Smooth muscle cell (in vitro differentiated cells): ENCODE results near the gene NUTF2. TPM values are rescaled to one million over a fixed set of nuclear protein-coding genes. Genes with fewer than 3 reads are reported as not detected.
A peak's percentile ranks its signal among the peaks of the same experiment; 100 is the strongest.

ENCODE experiments used
- DNase-seq: peaks from one replicate; lab custom pipeline; 2025; ENCODE audit not compliant: unreplicated experiment; lab: John Stamatoyannopoulos, UW
- H2AFZ ChIP-seq: fragments of 200-600 bp; sonication (generic); 2 replicates; pipeline ENCODE4 v1.6.0; 2016; ENCODE audit warnings: antibody characterized with exemption, low read depth, mild to moderate bottlenecking
- H3F3A ChIP-seq: fragments of 200-600 bp; sonication (generic); 2 replicates; pipeline ENCODE4 v1.6.0; 2017; ENCODE audit warnings: antibody characterized with exemption, low read depth
- H3K27ac ChIP-seq: fragments of 200-600 bp; sonication (generic); 2 replicates; pipeline ENCODE4 v1.5.1; 2016; ENCODE audit warnings: low read depth, mild to moderate bottlenecking
- H3K27me3 ChIP-seq: fragments of 200-600 bp; sonication (generic); 2 replicates; pipeline ENCODE4 v1.6.1; 2016; ENCODE audit warnings: low read depth, mild to moderate bottlenecking
- H3K36me3 ChIP-seq: fragments of 200-600 bp; sonication (generic); 2 replicates; pipeline ENCODE4 v1.5.1; 2016; ENCODE audit warnings: low read depth
- H3K4me1 ChIP-seq: fragments of 200-600 bp; sonication (generic); 2 replicates; pipeline ENCODE4 v1.5.1; 2016; ENCODE audit warnings: low read depth
- H3K4me2 ChIP-seq: fragments of 200-600 bp; sonication (generic); 2 replicates; pipeline ENCODE4 v1.6.0; 2016; ENCODE audit warnings: mild to moderate bottlenecking
- H3K4me3 ChIP-seq: fragments of 200-600 bp; sonication (generic); 2 replicates; pipeline ENCODE4 v1.5.1; 2016; ENCODE audit warnings: mild to moderate bottlenecking
- H3K79me2 ChIP-seq: fragments of 200-600 bp; sonication (generic); 2 replicates; pipeline ENCODE4 v1.6.0; 2016; ENCODE audit warnings: low read depth, mild to moderate bottlenecking
- H3K9ac ChIP-seq: fragments of 200-600 bp; sonication (generic); 2 replicates; pipeline ENCODE4 v1.6.0; 2016; ENCODE audit warnings: low read depth
- H3K9me3 ChIP-seq: fragments of 200-600 bp; sonication (generic); replicated peaks from 2 replicates; pipeline ENCODE4 v1.5.1; 2016; ENCODE audit warnings: low read depth
- H4K20me1 ChIP-seq: fragments of 200-600 bp; sonication (generic); 2 replicates; pipeline ENCODE4 v1.6.0; 2016; ENCODE audit warnings: low read depth
- CTCF ChIP-seq: fragments of 200-600 bp; sonication (generic); IDR thresholded peaks from 2 replicates; pipeline ENCODE4 v1.5.1; 2017; ENCODE audit warnings: borderline replicate concordance, mild to moderate bottlenecking, antibody characterized with exemption; ENCODE audit not compliant: insufficient read depth, poor library complexity, severe bottlenecking
- WGBS: methylation state at CpG from one replicate; pipeline ENCODE4 v1.1.7; 2016; ENCODE audit warnings: low lambda C conversion rate; 5-methylcytosine and 5-hydroxymethylcytosine counted together
- polyA plus RNA-seq: library from polyadenylated mRNA; unstranded; fragments of >200 nt; fragmentation: Nextera tagmentation; extraction: Ambion mirVana; gene quantifications from 2 replicates; pipeline ENCODE4 v1.2.1, GENCODE V29; 2016
- total RNA-seq: library from RNA; depleted of rRNA; stranded (reverse); fragments of >200 nt; gene quantifications from 2 replicates; pipeline ENCODE4 v1.2.3, GENCODE V29; 2014

The NUTF2 gene
- 112 and 115 TPM in 2 replicates for total RNA-seq
- polyA plus RNA-seq, result 202 and 208 TPM in 2 replicates

- Histone ChIP-seq H3K4me1 (peaks cover 41% of the 10 kb centered on the region), H3K4me2 (peak within 1 kb of the TSS; percentile 94), H3K27me3 (no peaks in the 10 kb centered on the region), H3K27ac (peak within 1 kb of the TSS; percentile 98), H3K36me3 (no peaks in the 10 kb centered on the region), H3K79me2 (peaks cover 74% of the 10 kb centered on the region), H3K9ac (peak within 1 kb of the TSS; percentile 99), H3K9me3 (no peaks in the 10 kb centered on the region), H4K20me1 (peaks cover 53% of the 10 kb centered on the region), H3F3A (peaks cover 28% of the 10 kb centered on the region), H3K4me3 (peak within 1 kb of the TSS; percentile 98), H2AFZ (peak within 1 kb of the TSS; percentile 64)
- no peak for TF ChIP-seq CTCF
- WGBS, result under 1% methylated on average over 41 of the region's 57 CpGs
- DNase-seq, result peak; percentile 92
These were observed at the start of gene NUTF2 for GRCh38 chr16:67846320-67847063. Gene NUTF2, plus strand, starts transcription at chr16:67846933. Its CDS starts 18,198 bp downstream, at chr16:67865131.

- Histone ChIP-seq H3F3A (no peaks in the 10 kb centered on the region), H3K4me1 (peaks cover 4% of the 10 kb centered on the region), H3K4me3 (no peak overlapping the region), H3K9me3 (no peaks in the 10 kb centered on the region), H2AFZ (no peak overlapping the region), H3K79me2 (peaks cover 56% of the 10 kb centered on the region), H3K36me3 (no peaks in the 10 kb centered on the region), H3K9ac (no peak overlapping the region), H3K27me3 (no peaks in the 10 kb centered on the region), H3K4me2 (no peak overlapping the region), H4K20me1 (peaks cover 77% of the 10 kb centered on the region), H3K27ac (no peak overlapping the region)
- TF ChIP-seq CTCF, result no peak
- 90% methylated on average over 7 of the region's 7 CpGs for WGBS
- no peak for DNase-seq
These were observed 46.3 kb upstream of the NUTF2 start for GRCh38 chr16:67800338-67800926.

- no peak overlapping the region for H2AFZ ChIP-seq
- peaks cover 75% of the 10 kb centered on the region for H4K20me1 ChIP-seq
- H3K9me3 ChIP-seq, result no peaks in the 10 kb centered on the region
- H3K36me3 ChIP-seq, result no peaks in the 10 kb centered on the region
- no peaks in the 10 kb centered on the region for H3F3A ChIP-seq
- no peak overlapping the region for H3K9ac ChIP-seq
- no peaks in the 10 kb centered on the region for H3K27me3 ChIP-seq
- WGBS, result 96% methylated on average over 1 of the region's 1 CpG
- peaks cover 60% of the 10 kb centered on the region for H3K79me2 ChIP-seq
- H3K4me3 ChIP-seq, result no peak overlapping the region
- no peak overlapping the region for H3K4me2 ChIP-seq
- peaks cover 6% of the 10 kb centered on the region for H3K4me1 ChIP-seq
- DNase-seq, result no peak
- TF ChIP-seq CTCF, result no peak
- no peak overlapping the region for H3K27ac ChIP-seq
These were observed 45.5 kb upstream of the NUTF2 start for GRCh38 chr16:67801241-67801640.
